Stimulated activated effector memory CD8-positive, alpha-beta T cell treated with anti-CD3 and anti-CD28 coated beads, Interleukin-12 subunit alpha, Interleukin-12 subunit beta, amount 100 ng/mL, for 72 hours (primary cell): ENCODE measurements around the gene PSAP.
A peak's percentile ranks its signal among the peaks of the same experiment; 100 is the strongest.

Source experiments
- ATAC-seq: fragments of 150-1000 bp; cut with Tn5 transposase; 2 replicates; pipeline ENCODE4 v1.10.0; 2021
- DNase-seq, 2 donors: peaks; one replicate each; pipeline ENCODE4 v3.0.0; 2021 to 2022; ENCODE audit warnings: low spot score in 2 of 2
- H3K27ac Mint-ChIP-seq: one replicate; pipeline ENCODE4 v1.8.0; 2022; ENCODE audit warnings: mild to moderate bottlenecking, mixed read lengths
- H3K36me3 Mint-ChIP-seq: one replicate; pipeline ENCODE4 v1.8.0; 2022; ENCODE audit warnings: mild to moderate bottlenecking, mixed read lengths
- H3K4me1 Mint-ChIP-seq: one replicate; pipeline ENCODE4 v1.8.0; 2022; ENCODE audit warnings: mixed read lengths
- H3K4me3 Mint-ChIP-seq: one replicate; pipeline ENCODE4 v1.8.0; 2022; ENCODE audit warnings: mild to moderate bottlenecking, mixed read lengths
- H3K9me3 Mint-ChIP-seq: one replicate; pipeline ENCODE4 v1.8.0; 2022; ENCODE audit warnings: mixed read lengths

PSAP gene

GRCh38 chr10:71814922-71815411 lies 36.1 kb downstream of the PSAP start:
- no peaks in the 10 kb centered on the region for H3K4me1 Mint-ChIP-seq

GRCh38 chr10:71812913-71813590 lies 38.0 kb downstream of the PSAP start:
- H3K4me3 Mint-ChIP-seq = no peak overlapping the region
- no peaks in the 10 kb centered on the region for H3K9me3 Mint-ChIP-seq
- peaks cover 26% of the 10 kb centered on the region for H3K36me3 Mint-ChIP-seq
- H3K27ac Mint-ChIP-seq = no peak overlapping the region
- no peak for DNase-seq
- no peak for ATAC-seq
- no peaks in the 10 kb centered on the region for H3K4me1 Mint-ChIP-seq

More at GRCh38 chr10:71814922-71815411, 36.1 kb downstream of the PSAP start:
- no peaks in the 10 kb centered on the region for H3K9me3 Mint-ChIP-seq
- peaks cover 45% of the 10 kb centered on the region for H3K36me3 Mint-ChIP-seq
- peak overlapping the region; percentile 52 for H3K27ac Mint-ChIP-seq
- DNase-seq (no peak), ATAC-seq (no peak)
- H3K4me3 Mint-ChIP-seq = no peak overlapping the region

GRCh38 chr10:71812016-71812912 lies 38.8 kb downstream of the PSAP start:
- Mint-ChIP-seq H3K4me1 (no peaks in the 10 kb centered on the region), H3K27ac (no peak overlapping the region), H3K36me3 (peaks cover 18% of the 10 kb centered on the region), H3K9me3 (no peaks in the 10 kb centered on the region), H3K4me3 (no peak overlapping the region)
- DNase-seq = peak; percentile 79 to 85
- ATAC-seq = peak; percentile 88

GRCh38 chr10:71811351-71811750 lies 39.7 kb downstream of the PSAP start:
- DNase-seq (no peak), ATAC-seq (no peak)
- H3K4me1 Mint-ChIP-seq = no peaks in the 10 kb centered on the region
- H3K4me3 Mint-ChIP-seq = no peak overlapping the region
- no peak overlapping the region for H3K27ac Mint-ChIP-seq
- H3K9me3 Mint-ChIP-seq = no peaks in the 10 kb centered on the region
- H3K36me3 Mint-ChIP-seq = peaks cover 9% of the 10 kb centered on the region

- no peaks in the 10 kb centered on the region for H3K9me3 Mint-ChIP-seq
- H3K27ac Mint-ChIP-seq = no peak overlapping the region
- H3K4me3 Mint-ChIP-seq = no peak overlapping the region
- peaks cover 4% of the 10 kb centered on the region for H3K4me1 Mint-ChIP-seq
- no peaks in the 10 kb centered on the region for H3K36me3 Mint-ChIP-seq
- DNase-seq = no peak
- ATAC-seq = no peak
Observed at GRCh38 chr10:71810048-71810750, 40.9 kb downstream of the PSAP start.

- no peak overlapping the region for H3K4me3 Mint-ChIP-seq
- no peak overlapping the region for H3K27ac Mint-ChIP-seq
- no peaks in the 10 kb centered on the region for H3K36me3 Mint-ChIP-seq
- H3K9me3 Mint-ChIP-seq = no peaks in the 10 kb centered on the region
- DNase-seq (no peak), ATAC-seq (no peak)
- peaks cover 4% of the 10 kb centered on the region for H3K4me1 Mint-ChIP-seq
Observed at GRCh38 chr10:71809628-71810027, 41.4 kb downstream of the PSAP start.

- no peaks in the 10 kb centered on the region for H3K36me3 Mint-ChIP-seq
- H3K9me3 Mint-ChIP-seq = no peaks in the 10 kb centered on the region
- no peak overlapping the region for H3K27ac Mint-ChIP-seq
- H3K4me3 Mint-ChIP-seq = no peak overlapping the region
- DNase-seq (no peak), ATAC-seq (no peak)
- peaks cover 4% of the 10 kb centered on the region for H3K4me1 Mint-ChIP-seq
Observed at GRCh38 chr10:71807557-71808510, 43.2 kb downstream of the PSAP start.

- Mint-ChIP-seq H3K9me3 (no peaks in the 10 kb centered on the region), H3K27ac (no peak overlapping the region), H3K4me1 (peaks cover 4% of the 10 kb centered on the region), H3K4me3 (no peak overlapping the region), H3K36me3 (no peaks in the 10 kb centered on the region)
- ATAC-seq (no peak), DNase-seq (no peak)
Observed at GRCh38 chr10:71806704-71807556, 44.1 kb downstream of the PSAP start.

- Mint-ChIP-seq H3K36me3 (no peaks in the 10 kb centered on the region), H3K4me3 (no peak overlapping the region), H3K27ac (no peak overlapping the region), H3K4me1 (peaks cover 4% of the 10 kb centered on the region), H3K9me3 (no peaks in the 10 kb centered on the region)
- ATAC-seq = peak; percentile 29
- DNase-seq = no peak
Observed at GRCh38 chr10:71805776-71806703, 45.0 kb downstream of the PSAP start.

- no peaks in the 10 kb centered on the region for H3K36me3 Mint-ChIP-seq
- H3K27ac Mint-ChIP-seq = no peak overlapping the region
- H3K4me3 Mint-ChIP-seq = no peak overlapping the region
- H3K4me1 Mint-ChIP-seq = peaks cover 4% of the 10 kb centered on the region
- H3K9me3 Mint-ChIP-seq = no peaks in the 10 kb centered on the region
- DNase-seq = no peak
- no peak for ATAC-seq
Observed at GRCh38 chr10:71804077-71804476, 47.0 kb downstream of the PSAP start.

- peaks cover 4% of the 10 kb centered on the region for H3K4me1 Mint-ChIP-seq
- DNase-seq (no peak), ATAC-seq (no peak)
- no peak overlapping the region for H3K4me3 Mint-ChIP-seq
- H3K9me3 Mint-ChIP-seq = no peaks in the 10 kb centered on the region
- H3K36me3 Mint-ChIP-seq = no peaks in the 10 kb centered on the region
- H3K27ac Mint-ChIP-seq = peak overlapping the region; percentile 12
Observed at GRCh38 chr10:71802715-71803488, 48.1 kb downstream of the PSAP start.

- peaks cover 10% of the 10 kb centered on the region for H3K4me1 Mint-ChIP-seq
- DNase-seq = no peak
- H3K9me3 Mint-ChIP-seq = no peaks in the 10 kb centered on the region
- H3K36me3 Mint-ChIP-seq = no peaks in the 10 kb centered on the region
- no peak overlapping the region for H3K4me3 Mint-ChIP-seq
- H3K27ac Mint-ChIP-seq = peak overlapping the region; percentile 12
- ATAC-seq = no peak
Observed at GRCh38 chr10:71802235-71802634, 48.8 kb downstream of the PSAP start.
